ENCODE measurements around the gene CPN2. TPM values are rescaled to one million over a fixed set of nuclear protein-coding genes. Genes with fewer than 3 reads are reported as not detected.
A peak's percentile ranks its signal among the peaks of the same experiment; 100 is the strongest.

Gene CPN2, protein sequence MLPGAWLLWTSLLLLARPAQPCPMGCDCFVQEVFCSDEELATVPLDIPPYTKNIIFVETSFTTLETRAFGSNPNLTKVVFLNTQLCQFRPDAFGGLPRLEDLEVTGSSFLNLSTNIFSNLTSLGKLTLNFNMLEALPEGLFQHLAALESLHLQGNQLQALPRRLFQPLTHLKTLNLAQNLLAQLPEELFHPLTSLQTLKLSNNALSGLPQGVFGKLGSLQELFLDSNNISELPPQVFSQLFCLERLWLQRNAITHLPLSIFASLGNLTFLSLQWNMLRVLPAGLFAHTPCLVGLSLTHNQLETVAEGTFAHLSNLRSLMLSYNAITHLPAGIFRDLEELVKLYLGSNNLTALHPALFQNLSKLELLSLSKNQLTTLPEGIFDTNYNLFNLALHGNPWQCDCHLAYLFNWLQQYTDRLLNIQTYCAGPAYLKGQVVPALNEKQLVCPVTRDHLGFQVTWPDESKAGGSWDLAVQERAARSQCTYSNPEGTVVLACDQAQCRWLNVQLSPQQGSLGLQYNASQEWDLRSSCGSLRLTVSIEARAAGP
- total RNA-seq = 1 to 10 TPM; 1.1 to 1.4 TPM
- polyA plus RNA-seq (ENCODE audit: insufficient read depth, low read depth, low replicate concordance) = 0.36 TPM
- long read RNA-seq, donor 1 = 0 reads
- long read RNA-seq, donor 2 = 0 reads

DNA sequence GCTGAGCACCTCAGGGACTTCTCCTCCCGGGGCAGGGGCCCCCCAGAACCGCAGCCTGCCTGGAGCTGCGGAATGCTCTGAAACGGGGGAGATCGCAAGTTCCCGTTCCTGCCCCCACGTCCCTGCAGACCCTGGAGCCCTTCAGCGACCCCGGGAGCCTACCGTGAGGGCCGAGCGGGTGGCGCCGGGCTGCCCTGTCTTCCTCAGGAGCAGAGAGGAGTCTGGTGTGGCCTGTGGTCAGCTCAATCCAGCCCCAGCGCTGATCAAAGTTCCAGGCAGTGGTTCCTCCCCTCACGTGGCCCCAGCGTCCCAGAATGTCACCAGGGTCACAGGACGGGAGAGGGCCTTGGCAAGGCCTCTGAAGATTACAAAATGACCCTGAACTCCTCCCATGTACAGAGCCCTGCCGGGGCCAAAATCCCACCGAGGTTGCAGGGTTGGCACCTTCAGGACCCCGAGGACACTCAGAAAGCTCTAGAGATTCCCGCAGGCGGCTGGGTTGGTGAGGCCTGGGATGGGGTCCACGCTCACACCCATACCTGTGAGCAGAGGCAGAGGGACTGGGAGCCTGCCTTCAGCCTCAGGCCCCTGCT is at the start of gene CPN2:
CPN2 (minus strand) TSS at position 249 of the 593 bp plus-strand sequence. CDS start 8,626 bp downstream, outside the sequence.
- Histone ChIP-seq H3K4me3 (no peak within 1 kb of the TSS), H3K9me3 (no peaks in the 10 kb centered on the region), H3K4me1 (peaks cover 9% of the 10 kb centered on the region), H3K27me3 (no peaks in the 10 kb centered on the region), H3K27ac (no peak within 1 kb of the TSS), H3K36me3 (ENCODE audit: low read depth, missing control alignments) (no peaks in the 10 kb centered on the region)
- intact Hi-C loops (cut with DNase I; ENCODE audit: low total_unique reads) = no loop called here
- WGBS, 2 donors = 71% methylated on average over 8 to 23 of the region's 24 CpGs
- no peak for DNase-seq
- no peak for TF ChIP-seq POLR2A (IDR thresholded peaks at IDR 0.05)
- TF ChIP-seq, protein P1, sequence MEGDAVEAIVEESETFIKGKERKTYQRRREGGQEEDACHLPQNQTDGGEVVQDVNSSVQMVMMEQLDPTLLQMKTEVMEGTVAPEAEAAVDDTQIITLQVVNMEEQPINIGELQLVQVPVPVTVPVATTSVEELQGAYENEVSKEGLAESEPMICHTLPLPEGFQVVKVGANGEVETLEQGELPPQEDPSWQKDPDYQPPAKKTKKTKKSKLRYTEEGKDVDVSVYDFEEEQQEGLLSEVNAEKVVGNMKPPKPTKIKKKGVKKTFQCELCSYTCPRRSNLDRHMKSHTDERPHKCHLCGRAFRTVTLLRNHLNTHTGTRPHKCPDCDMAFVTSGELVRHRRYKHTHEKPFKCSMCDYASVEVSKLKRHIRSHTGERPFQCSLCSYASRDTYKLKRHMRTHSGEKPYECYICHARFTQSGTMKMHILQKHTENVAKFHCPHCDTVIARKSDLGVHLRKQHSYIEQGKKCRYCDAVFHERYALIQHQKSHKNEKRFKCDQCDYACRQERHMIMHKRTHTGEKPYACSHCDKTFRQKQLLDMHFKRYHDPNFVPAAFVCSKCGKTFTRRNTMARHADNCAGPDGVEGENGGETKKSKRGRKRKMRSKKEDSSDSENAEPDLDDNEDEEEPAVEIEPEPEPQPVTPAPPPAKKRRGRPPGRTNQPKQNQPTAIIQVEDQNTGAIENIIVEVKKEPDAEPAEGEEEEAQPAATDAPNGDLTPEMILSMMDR (IDR thresholded peaks at IDR 0.05) = no peak

GRCh38 chr3:194399874-194400411 is 48.8 kb upstream of the CPN2 start:
- Histone ChIP-seq H3K27me3 (no peaks in the 10 kb centered on the region), H3K36me3 (ENCODE audit: low read depth, missing control alignments) (no peaks in the 10 kb centered on the region), H3K4me3 (no peak overlapping the region), H3K27ac (no peak overlapping the region), H3K9me3 (no peaks in the 10 kb centered on the region), H3K4me1 (peaks cover 5% of the 10 kb centered on the region)
- intact Hi-C loops (cut with DNase I; ENCODE audit: low total_unique reads) = loop anchor here (5.0 kb wide), 1 partner anchor 58 kb away; no protein-coding TSS in a partner anchor
- no peak for DNase-seq
- 76 to 84% methylated on average over 13 to 15 of the region's 15 CpGs for WGBS, 2 donors
- TF ChIP-seq, protein P1 (IDR thresholded peaks at IDR 0.05) = no peak
- TF ChIP-seq POLR2A (IDR thresholded peaks at IDR 0.05) = no peak

GRCh38 chr3:194399166-194399565 is 48.0 kb upstream of the CPN2 start, which contains the start of gene GP5:
Gene GP5 (minus strand): TSS chr3:194399266. CDS start chr3:194398282, 984 bp downstream.
- Histone ChIP-seq H3K4me1 (peaks cover 5% of the 10 kb centered on the region), H3K36me3 (ENCODE audit: low read depth, missing control alignments) (no peaks in the 10 kb centered on the region), H3K9me3 (no peaks in the 10 kb centered on the region), H3K4me3 (peak within 1 kb of the TSS in 1 of 2 donors; percentile 24), H3K27me3 (no peaks in the 10 kb centered on the region), H3K27ac (no peak within 1 kb of the TSS)
- intact Hi-C loops (cut with DNase I; ENCODE audit: low total_unique reads) = no loop called here
- WGBS, 2 donors = 74 to 78% methylated on average over 2 of the region's 2 CpGs
- DNase-seq = no peak
- TF ChIP-seq, protein P1 (IDR thresholded peaks at IDR 0.05) = no peak
- TF ChIP-seq POLR2A (IDR thresholded peaks at IDR 0.05) = no peak

GRCh38 chr3:194397757-194398312 is 46.7 kb upstream of the CPN2 start:
- Histone ChIP-seq H3K27me3 (no peaks in the 10 kb centered on the region), H3K36me3 (ENCODE audit: low read depth, missing control alignments) (no peaks in the 10 kb centered on the region), H3K9me3 (no peaks in the 10 kb centered on the region), H3K4me1 (peaks cover 5% of the 10 kb centered on the region), H3K4me3 (peak overlapping the region in 1 of 2 donors; percentile 24), H3K27ac (no peak overlapping the region)
- 11 to 13% methylated on average over 8 to 37 of the region's 38 CpGs for WGBS, 2 donors
- TF ChIP-seq POLR2A (IDR thresholded peaks at IDR 0.05) = no peak
- DNase-seq = no peak
- intact Hi-C loops (cut with DNase I; ENCODE audit: low total_unique reads) = no loop called here

All from testis (tissue), 5 donors.